ENCODE results near the gene PET100.

- TF ChIP-seq CTCF (conservative IDR thresholded peaks at IDR 0.05; ENCODE audit: low read depth in 2 of 2): no peak
- TF ChIP-seq REST (IDR thresholded peaks at IDR 0.05; ENCODE audit: unreplicated experiment): no peak
Measured at GRCh38 chr19:7665076-7665475, 35.5 kb downstream of the PET100 start.
